ENCODE results near the gene DHX57.
A peak's percentile ranks its signal among the peaks of the same experiment; 100 is the strongest.

DHX57 gene

GRCh38 chr2:38750011-38750890 lies 125.5 kb downstream of the DHX57 start:
- DNase-seq, result peak; percentile 36 to 49

- no peak for DNase-seq
Observed at GRCh38 chr2:38748943-38749804, 126.6 kb downstream of the DHX57 start.

- no peak for DNase-seq
Observed at GRCh38 chr2:38748391-38748790, 127.3 kb downstream of the DHX57 start.

GRCh38 chr2:38747819-38748218 lies 127.9 kb downstream of the DHX57 start:
- DNase-seq, result no peak

Data from NCI-H2081 (cell line).